ENCODE results near the gene KRT80.

Gene KRT80

DNA sequence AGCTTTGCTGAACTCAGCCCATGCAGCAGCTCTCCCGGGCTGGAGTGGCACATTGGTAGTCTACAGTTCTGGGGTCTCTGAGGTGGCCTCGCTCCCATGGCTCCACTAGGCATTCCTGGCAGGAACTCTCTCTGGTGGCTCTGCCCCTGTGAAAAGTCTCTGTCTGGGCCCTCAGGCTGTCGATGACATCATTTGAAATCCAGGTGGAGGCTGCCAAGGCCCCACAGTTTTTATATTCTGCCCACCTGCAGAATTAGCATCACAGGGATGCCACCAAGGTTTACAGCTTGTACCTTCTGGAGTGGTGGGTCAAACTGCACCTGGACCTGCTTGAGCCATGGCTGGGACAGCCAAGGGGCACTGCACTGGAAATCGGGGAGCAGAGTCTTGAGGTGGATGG is 31.6 kb downstream of the KRT80 start:
- DNase-seq (ENCODE audit: insufficient read length, low spot score) (no peak), FAIRE-seq (no peak)

DNA sequence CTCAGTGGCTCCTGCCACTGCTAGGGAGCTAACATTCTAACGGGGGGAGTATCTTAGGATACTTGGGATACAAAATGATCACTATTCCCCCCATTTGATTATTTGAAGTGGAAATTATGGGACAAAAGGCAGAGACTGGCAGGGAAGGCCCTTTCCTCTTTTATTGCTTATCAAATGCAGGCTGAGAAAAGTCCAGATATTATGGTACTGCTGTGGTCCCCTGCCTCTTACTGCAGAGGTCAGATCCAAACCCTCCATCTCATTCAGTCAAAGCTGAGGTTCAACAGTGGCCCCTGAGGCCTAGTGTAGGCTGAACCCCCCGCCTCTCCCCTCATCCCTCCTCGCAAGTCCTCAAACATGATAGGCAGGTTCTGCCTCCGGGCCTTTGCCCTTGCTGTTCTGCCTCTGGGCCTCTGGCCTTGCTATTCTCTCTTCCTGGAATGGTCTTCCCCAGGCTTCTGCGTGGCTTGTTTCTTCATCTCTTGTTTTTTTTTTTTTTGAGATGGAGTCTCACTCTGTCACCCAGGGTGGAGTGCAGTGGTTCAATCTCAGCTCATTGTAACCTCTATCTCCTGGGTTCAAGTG is 34.2 kb downstream of the KRT80 start:
- FAIRE-seq, result no peak
- no peak for DNase-seq (ENCODE audit: insufficient read length, low spot score)

DNA sequence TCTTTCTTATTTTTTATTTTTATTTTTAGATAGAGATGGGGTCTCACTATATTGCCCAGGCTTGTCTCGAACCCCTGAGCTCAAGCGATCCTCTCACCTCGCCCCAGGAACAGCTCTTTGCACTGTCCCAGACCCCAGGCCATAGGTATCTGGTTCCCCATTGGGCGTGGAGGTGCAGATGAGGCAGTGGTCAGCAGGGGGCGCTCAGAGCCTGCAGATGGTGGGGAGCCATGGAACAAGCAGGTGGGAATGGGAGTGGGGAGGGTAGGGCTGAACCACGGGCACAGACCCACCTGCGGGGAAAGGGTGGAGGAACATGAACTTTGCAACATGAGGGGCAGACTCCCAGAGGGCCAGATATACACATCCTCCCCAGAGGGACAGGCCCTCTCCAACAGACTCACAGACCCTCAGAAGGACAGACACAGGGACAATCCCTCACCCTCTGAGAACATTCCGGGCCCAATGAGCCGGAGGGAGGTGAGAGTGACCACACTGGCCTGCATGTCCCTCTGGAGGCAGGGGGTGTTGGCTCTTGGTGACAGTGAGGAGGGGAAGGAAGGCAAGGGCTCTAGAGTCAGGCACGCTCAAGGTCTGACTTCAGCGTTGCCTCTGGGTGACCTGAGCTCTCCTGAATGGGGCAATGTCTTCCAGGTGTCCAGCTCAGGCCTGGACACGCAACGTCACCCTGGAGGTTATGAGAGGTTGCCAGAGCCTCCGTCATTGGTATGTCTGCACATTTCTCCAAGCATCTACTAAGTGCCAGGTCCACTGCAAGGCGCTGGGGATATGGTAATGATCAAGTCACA is 34.9 kb downstream of the KRT80 start:
- FAIRE-seq, result peak; percentile 48

DNA sequence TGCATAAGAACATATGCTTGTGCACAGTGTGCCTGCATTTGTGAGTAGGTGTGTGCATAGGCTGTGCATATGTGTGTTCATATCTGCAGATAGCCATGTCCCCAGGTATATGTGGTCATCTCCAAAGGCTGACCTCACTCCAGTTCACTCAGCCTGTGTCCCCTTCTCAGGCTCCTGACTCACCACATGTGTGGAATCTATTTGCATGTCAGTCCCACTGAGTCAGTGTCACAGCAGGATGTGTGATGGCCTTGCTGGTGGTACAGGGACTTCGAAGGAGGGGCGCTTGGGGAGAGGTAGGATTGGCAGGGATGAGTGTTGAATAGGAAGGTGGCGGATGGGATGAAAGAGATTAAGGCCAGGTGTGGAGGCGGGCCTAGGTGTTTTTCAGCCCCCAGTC is 35.5 kb downstream of the KRT80 start:
- FAIRE-seq, result no peak

More for the DNA sequence above, 34.9 kb downstream of the KRT80 start:
- DNase-seq (ENCODE audit: insufficient read length, low spot score), result peak; percentile 75

DNA sequence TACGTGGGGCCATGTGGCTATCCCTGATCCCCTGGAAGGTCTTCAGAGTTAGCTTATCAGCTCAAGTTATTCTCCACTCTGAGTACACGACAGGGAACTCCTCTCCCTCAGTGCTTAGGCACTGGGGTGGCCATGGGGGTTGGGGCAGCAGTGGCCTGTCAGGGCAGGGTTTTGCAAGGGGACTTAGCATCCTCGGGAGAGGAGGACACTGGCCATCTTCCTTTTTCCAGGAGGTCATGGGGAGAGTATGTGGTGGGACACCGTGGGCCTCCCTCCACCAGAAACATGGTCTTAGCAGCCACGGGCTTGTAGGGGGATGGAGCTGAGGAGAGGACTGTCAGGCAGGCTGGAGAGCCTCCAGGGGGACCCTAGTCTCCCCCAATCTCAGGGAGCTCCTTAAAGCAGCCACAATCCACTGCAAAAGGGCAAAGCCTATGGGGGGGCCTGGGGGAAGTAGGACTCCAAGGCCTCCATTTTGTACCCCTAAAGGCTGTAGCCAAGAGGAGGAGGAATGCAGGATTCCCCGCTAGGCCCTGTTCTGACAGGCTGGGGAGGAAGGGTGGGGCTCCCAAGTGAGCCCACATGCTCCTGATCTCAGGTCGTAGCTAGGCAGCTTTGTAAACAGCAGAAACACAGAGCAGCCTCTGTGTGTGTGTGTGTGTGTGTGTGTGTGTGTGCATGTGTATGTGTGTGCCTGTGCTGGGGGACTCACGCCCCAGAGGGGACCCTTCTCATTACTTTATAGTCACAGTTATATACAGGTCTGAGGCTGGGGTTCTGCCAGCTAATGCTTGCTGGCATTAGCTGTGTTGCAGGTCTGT is 36.6 kb downstream of the KRT80 start:
- no peak for DNase-seq (ENCODE audit: insufficient read length, low spot score)
- no peak for FAIRE-seq

More for the DNA sequence above, 35.5 kb downstream of the KRT80 start:
- no peak for DNase-seq (ENCODE audit: insufficient read length, low spot score)

DNA sequence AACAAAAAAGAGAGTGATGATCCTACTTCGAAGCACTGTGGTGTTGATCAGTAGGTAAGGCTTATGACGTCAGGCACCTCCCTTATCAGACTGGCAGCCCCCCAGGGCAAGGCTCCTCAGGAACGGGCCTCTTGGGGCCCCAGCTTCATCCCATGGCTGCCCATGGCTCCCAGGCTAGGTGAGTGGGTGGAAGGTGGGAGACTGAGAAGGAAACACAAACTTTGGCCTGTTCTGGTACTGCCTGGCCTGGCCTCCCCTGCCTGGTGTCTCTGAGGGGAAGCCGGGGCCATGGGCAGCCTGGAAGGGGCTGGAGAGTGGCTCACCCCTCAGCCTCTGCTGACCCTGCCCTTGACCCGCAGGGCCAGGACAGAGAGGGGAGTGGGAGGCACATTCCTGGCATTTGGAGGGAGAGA is 38.9 kb downstream of the KRT80 start:
- FAIRE-seq (peak; percentile 13), DNase-seq (ENCODE audit: insufficient read length, low spot score) (no peak)

DNA sequence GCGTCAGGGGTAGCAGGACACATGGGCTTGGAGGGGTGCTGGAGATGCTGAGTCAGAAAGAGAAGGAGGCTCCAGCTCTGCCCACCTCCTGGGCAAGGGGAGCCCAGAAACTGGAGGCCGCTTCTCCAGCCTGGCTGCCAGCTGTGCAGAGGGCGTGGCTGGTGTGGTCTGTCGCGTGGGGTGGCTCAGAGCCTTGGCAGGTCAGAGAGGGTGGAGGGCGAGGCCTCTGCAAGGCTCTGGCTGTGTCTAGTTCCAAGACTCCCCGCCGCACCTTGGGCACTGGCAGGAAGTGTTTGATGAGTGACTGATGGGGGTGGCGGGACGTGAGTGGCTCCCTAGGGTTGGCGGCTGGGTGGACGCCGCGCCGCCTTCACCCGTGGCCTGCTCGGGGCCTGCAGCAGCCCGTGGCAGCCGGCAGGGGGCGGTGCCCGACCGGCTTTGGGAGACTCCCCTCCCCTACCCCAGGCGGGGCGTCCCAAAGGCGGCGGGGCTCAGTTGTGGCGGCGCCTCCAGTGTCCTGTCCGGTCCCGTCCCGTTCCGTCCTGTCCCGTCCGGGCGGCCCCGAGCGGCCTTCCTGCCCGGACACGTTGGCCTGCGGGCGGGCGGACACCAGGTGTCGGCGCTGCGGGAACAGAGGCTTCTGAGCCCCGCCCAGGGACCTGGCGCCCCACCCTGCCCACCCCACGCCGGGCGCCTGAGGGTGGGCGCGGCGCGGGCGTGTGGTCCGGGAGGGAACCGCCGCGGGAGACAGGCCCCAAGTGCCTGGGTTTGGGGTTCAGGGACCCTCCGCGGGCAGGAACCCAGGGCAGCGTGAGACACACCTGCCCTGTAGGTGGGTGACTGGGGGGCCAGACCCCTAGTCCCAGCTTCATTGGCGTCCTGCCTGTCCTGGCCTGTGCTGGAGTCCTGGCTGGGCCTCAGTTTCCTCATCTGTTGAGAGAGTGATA is 39.7 kb downstream of the KRT80 start:
- FAIRE-seq, result no peak
- no peak for DNase-seq (ENCODE audit: insufficient read length, low spot score)

DNA sequence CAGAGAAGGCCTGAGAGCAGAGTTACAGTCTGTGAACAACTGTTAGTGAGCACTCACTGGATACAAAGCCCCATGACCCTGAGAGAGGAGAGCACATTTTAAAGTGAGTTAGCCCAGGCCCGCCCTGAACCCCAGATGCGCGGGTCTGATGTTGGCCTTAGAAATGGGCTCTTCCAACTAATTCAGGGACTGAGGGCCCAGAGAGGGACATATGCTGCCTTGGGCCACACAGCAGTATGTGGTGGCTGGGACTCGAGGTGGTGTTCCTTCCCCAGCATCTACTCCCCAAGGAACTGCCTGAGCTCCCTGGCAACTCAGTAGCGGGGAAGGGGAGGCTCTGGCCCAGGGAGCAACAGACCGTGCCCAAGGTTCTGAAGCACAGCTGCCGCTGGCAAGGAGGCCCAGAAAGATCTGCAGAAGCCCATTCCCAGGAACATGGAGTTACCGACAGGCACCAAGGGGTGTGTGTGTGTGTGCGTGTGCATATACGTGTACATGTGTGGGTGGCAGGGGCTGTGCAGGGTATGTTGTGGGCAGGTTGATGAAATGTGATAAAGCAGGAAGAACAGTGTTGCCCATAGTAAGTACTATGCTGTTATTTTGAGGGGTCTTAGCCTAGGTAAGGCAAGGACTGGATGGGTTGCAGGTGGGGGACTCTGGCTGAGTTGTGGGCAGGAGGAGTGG is 40.5 kb downstream of the KRT80 start:
- DNase-seq (ENCODE audit: insufficient read length, low spot score) (no peak), FAIRE-seq (no peak)

DNA sequence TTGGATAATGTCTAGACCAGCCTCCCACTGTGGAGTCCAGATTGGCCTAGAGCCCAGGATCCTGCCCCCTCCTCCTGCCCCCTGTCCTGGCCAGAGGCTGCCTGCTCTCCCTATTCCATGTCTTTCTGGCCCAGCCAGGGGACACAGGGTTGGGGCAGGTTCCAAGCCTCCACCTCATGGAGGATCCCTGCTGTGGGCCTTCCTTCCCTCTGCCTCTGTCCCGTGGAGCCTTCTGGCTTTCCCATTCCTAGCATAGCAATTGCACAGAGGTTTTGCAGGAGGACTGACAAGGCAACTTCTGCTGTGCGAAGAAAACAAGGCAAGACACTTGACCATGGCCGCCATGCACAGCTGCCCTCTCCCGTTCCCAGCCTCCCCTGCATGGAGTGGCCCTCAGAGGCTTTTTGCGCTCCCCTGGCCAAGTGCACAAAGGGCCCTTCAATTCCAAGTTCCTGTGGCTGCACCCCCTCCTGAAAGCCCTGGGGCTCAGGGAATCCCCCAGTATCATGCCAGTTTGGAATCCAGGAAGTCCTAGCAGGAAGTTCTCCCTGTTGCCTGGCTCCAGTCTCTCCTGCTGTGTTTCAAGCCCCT is 42.1 kb downstream of the KRT80 start:
- no peak for FAIRE-seq
- DNase-seq (ENCODE audit: insufficient read length, low spot score), result no peak

DNA sequence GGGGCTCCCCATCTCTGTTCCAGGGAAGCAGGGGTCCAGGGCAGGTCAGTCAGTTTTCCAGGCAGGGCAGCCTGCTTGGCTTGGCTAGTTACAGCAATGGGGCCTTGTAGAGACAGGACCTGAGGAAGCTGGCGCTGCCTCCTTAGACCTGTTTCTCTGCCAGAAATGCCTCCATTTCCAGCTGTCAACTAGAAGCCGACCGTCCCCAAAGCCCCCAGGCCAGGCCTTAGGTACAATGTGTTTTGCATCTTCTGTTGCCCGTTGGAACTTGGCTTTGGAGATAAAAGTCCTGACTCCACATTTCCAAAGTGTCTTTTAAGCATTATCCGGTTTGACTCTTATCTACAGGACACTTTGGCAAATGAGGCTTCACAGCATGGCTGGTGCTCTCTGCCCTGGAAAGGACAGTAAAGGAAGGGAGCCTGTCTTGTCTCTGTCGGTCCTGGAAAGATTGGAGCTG is 42.6 kb downstream of the KRT80 start:
- peak; percentile 57 for FAIRE-seq
- no peak for DNase-seq (ENCODE audit: insufficient read length, low spot score)

DNA sequence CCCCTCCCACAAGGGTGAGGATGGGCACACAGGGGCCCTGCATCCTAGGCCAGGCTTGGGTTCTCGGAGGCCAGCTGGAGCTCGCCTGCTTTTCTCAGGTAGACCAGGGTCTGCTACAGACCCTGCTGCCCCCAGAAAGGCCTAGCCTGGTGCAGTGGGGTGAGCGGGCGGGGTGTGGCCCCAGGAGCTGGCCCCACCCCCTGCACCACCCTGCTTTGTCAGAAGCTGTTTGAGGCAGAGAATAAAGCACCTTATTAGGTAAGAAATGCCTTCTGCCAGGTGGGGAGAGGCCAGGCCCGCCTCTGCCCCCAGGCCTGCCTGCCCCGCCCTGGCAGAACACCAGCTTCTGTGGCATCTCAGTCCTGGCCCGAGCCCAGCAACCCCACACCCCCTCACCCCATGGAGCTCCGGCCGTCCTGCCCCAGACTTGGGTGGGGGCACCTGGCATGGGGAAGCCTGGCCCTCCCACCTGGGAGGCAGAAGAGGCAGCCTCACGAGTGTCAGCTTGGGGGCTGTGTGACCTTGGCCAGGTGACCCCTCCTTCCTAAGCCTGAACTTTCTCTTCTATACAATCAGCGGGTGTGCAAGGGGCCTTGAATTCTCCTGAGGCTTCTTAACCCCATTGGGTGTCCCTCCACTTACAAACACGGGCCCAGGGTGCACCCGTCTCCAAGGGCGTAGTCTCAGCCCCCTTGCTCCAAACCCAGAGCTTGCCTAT is 43.2 kb downstream of the KRT80 start:
- FAIRE-seq, result no peak
- DNase-seq (ENCODE audit: insufficient read length, low spot score), result no peak

DNA sequence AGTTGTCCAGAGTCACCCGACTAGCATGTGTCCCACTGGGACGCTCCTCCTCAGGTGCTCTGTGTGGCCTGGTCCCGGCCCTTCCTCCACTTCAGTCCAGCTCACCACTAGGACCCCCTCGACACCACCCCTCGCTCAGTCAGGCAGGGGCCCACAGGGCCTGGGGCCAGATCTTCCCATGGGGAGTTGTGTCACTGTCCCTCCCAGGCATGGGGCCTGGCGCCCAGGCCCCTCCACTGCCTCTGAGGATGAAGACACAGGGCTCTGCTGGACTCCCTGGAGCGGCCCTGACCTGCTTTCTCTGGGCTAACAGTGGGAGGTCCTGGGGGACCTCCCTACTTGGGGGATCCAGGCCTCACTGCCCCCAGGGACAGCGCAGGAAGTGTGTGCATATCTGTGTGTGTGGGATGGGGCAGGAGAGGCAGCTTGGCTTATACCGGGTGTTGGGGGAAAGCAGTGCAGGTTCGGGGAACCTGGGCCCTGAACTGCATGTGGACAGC is 43.8 kb downstream of the KRT80 start:
- DNase-seq (ENCODE audit: insufficient read length, low spot score), result no peak
- FAIRE-seq, result peak; percentile 59

DNA sequence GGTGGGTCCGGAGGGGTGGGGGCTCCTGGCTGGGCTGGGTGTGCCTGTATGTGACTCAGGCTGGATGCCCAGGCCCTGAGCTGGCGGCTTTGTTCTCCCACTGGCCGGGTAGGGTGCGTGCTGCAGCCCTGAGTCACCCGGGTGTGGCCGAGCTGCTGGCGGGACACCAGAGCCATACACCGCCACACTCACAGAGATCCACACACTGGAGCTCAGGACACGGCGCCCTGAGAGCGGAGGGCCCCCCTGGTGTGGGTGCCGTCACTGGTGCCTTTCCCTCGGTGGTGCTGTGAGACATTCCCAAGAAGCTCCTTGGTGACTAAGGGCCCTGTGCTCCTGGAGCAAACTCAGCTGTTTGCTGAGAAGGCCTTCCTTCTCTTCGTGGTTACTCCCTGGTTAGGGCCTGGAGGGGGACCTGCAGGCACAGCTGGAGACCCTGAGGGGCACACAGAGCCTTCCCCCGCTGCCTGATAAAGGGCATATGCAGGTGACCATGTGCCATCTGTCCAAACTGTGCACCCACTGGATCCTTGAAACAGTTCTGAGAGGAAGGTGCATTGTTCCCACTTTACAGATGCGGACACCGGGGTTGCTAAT is 44.3 kb downstream of the KRT80 start:
- peak; percentile 96 for FAIRE-seq
- DNase-seq (ENCODE audit: insufficient read length, low spot score), result peak; percentile 95

DNA sequence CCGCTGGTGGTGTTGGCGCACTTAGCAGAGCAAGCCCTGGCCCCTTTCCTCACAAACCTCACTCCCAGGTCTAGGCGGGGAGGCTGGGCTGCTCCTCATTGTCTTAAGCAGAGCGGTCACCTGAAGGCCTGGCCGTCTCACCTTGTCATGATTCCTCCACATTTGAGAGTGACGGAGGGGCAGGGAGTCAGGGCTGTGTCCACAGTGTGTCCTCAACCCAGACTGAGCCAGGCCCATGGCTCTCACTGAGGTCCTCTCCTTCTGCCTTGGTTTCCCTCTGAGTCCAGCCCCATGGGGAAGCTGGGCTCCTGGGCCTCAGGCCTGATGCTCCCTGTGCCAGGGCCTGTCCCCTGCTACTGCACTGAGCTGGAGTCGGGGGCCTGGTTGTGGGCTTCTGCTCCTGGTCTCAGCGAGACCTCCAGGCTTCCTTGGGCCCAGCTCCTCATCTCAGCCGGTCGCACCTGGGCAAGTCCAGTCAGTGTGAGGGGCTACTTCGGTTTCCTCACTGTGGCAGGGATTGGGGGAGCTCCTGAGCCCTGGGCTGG is 44.9 kb downstream of the KRT80 start:
- DNase-seq (ENCODE audit: insufficient read length, low spot score) (no peak), FAIRE-seq (peak; percentile 26)

DNA sequence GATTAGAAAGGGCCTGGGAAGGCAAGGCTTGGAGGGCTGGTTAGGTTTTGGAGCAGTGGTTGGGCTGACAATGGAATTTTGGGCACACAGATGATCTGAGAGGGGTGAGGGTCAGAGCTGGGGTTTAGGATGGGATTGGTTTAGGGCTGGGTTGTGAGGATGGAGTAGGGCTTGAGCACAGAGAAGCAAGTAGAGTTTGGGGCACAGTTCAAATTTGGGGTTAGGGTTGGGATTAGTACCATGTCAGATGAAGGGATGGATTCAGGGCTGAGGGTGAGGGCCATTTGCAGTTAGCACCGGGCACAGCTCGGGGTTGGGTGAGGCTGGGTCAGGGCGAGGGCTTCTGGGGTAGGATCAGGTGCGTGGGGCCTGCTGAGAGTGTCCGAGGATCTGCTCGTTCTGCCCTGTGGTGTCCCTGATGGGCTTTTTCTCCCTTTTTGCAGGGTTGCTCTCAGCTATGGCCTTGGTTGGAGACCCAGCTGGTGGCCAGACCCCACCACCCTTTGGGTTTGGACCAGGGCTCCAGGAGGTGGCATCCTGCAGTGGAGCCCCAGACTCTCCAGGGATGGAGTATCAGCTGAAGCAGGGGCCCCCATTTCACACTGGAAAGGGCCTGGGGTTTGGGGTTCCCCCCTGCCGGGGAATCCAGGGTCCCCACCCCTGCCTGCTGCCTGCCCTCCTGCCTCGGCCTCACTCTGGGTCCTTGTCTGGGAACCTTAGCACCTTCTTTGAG is 45.6 kb downstream of the KRT80 start:
- DNase-seq (ENCODE audit: insufficient read length, low spot score), result no peak
- FAIRE-seq, result no peak

DNA sequence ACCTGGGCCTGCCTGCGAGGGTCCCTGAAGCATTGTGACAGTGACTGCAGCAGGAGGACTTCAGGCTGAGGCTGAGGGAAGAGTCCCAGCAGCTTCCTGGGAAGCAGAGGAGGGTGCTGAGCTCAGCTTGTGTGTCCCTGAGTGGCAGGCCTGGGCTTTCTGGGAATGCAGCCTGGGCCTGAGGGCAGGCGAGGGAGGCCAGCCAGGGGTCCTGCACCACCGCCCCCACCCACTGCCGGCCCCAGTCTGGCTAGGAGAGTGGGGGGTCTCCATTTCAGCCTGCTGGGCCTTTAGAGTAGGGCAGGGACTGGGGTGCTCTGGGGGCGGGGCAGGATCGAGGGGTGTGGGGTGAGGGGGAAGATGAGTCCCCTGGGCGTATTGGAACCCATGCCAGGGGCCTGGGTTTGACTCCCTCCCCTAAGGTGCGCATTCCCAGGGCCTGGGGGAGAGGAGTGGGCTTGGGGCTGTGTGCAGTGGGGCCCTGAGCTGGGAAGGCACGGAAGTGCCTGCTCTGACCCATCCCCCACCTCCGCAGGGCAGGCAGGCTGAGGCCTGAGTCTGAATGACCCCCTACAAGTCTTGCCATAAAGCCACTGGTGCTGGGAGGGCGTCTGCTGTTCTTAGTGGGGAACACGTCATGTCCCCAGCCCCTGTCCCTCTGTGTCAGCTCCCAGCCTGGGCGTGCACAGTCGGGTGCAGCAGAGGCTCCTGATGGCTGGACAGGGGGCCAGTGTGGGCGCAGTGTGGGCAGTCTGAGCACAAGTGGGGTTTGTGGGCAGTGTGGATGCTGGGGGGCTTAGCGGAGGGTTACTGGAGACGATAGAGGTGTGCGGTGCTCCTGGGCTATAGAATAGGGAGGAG is 46.4 kb downstream of the KRT80 start:
- FAIRE-seq (no peak), DNase-seq (ENCODE audit: insufficient read length, low spot score) (no peak)

All from HTR-8/SVneo (cell line).